ENCODE results near the gene HOXB9. TPM values are rescaled to one million over a fixed set of nuclear protein-coding genes. Genes with fewer than 3 reads are reported as not detected.

HOXB9 gene
- total and polyA plus RNA-seq, 3 donors from 2014 or later = 0.31 to 0.94 (median 0.76) TPM

DNA sequence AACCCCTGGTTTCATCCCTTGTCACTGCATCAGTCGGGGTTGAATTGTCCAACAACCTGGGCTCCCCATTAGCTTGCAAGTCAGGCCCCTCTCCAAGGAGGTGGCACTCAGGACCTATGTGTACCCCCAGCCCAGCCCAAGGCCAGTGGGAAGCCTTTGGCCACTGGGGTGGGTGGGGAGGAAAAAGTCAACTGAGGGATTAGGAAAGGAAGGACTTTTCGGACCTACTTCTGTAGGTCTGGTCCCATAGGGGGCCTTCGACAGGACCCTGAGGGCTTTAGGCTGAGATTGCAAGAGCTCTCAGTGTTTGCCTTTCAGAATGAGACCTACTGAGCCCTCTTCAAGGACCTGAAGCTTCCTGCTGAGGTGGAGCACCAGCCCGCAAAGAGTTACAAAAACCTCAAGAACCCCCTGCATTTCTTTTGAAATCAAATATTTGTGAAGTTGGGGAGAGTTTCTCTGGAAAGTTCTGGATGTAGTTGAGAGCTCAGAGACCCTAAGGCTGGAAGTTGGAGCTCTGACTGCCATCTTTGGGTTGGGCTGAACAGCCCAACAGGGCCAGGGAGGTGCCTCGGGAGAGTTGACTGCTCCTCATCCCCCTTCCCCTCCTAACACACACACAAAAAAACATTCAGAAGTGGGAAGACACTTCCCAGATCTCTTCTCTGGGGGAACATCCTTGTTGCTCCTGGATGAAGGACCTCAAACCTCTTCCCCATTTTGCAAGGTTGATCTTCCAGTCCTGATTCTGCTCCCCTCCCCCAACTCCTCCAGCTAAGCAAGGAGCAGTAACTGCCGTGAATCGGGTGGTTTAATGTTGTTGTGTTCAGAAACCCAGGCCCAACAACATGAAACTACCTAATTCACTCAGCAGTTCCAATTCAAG is 5.8 kb upstream of the HOXB9 start:
- 41 to 46% methylated on average over 7 of the region's 7 CpGs for WGBS, 2 donors
- H3K4me3 ChIP-seq = no peak overlapping the region
- H3K27me3 ChIP-seq = no peaks in the 10 kb centered on the region
- H3K36me3 ChIP-seq (ENCODE audit: low read depth, missing control alignments) = no peaks in the 10 kb centered on the region
- DNase-seq = no peak
- no peaks in the 10 kb centered on the region for H3K9me3 ChIP-seq
- no peak overlapping the region for H3K27ac ChIP-seq
- TF ChIP-seq, protein P1, sequence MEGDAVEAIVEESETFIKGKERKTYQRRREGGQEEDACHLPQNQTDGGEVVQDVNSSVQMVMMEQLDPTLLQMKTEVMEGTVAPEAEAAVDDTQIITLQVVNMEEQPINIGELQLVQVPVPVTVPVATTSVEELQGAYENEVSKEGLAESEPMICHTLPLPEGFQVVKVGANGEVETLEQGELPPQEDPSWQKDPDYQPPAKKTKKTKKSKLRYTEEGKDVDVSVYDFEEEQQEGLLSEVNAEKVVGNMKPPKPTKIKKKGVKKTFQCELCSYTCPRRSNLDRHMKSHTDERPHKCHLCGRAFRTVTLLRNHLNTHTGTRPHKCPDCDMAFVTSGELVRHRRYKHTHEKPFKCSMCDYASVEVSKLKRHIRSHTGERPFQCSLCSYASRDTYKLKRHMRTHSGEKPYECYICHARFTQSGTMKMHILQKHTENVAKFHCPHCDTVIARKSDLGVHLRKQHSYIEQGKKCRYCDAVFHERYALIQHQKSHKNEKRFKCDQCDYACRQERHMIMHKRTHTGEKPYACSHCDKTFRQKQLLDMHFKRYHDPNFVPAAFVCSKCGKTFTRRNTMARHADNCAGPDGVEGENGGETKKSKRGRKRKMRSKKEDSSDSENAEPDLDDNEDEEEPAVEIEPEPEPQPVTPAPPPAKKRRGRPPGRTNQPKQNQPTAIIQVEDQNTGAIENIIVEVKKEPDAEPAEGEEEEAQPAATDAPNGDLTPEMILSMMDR (IDR thresholded peaks at IDR 0.05) = no peak
- no peak for TF ChIP-seq POLR2A (IDR thresholded peaks at IDR 0.05)
- intact Hi-C loops (cut with DNase I; ENCODE audit: low total_unique reads) = no loop called here
- no peaks in the 10 kb centered on the region for H3K4me1 ChIP-seq

DNA sequence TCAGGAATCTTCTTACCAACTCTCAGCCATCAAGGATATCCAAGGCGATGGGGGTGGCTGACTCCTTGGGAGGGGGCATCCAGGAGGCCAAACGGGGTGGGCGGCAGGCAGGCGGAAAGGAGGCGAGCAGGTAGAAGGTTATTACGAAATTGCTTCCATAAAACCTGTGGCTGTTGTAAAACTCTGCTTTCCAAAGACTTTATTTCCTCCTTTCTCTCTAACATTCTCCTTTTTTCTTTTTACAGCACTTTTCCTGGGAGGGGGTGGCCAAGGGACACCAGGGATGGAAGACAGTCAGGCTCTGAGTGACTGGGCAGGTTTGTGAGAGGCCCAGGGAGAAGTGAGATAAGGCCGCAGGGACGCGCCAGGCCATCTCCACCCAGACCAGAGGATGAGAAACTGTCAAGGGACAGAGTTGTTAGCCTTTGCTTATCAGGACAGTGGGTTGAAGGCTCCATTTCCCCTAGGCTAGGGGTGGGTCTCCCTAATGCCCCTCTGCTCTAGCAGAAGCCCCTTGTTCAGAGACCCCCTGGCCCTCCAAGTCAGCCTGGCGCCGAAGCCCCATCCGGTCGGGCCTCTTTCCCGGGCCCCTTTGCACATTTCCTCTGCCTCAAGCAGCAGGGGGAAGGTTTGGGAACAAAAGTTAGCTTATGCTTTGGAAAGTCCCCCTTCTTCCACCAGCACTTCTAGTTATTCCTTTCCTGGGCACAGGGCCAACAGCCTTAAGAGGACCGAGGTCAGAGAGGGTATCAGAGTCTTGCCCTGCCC is 5.0 kb upstream of the HOXB9 start:
- DNase-seq = no peak
- intact Hi-C loops (cut with DNase I; ENCODE audit: low total_unique reads) = no loop called here
- TF ChIP-seq POLR2A (IDR thresholded peaks at IDR 0.05) = no peak
- TF ChIP-seq, protein P1 (IDR thresholded peaks at IDR 0.05) = no peak
- Histone ChIP-seq H3K4me3 (no peak overlapping the region), H3K27me3 (no peaks in the 10 kb centered on the region), H3K36me3 (ENCODE audit: low read depth, missing control alignments) (no peaks in the 10 kb centered on the region), H3K4me1 (peaks cover 5% of the 10 kb centered on the region), H3K9me3 (no peaks in the 10 kb centered on the region), H3K27ac (no peak overlapping the region)
- WGBS, 2 donors = 46 to 47% methylated on average over 15 of the region's 15 CpGs

DNA sequence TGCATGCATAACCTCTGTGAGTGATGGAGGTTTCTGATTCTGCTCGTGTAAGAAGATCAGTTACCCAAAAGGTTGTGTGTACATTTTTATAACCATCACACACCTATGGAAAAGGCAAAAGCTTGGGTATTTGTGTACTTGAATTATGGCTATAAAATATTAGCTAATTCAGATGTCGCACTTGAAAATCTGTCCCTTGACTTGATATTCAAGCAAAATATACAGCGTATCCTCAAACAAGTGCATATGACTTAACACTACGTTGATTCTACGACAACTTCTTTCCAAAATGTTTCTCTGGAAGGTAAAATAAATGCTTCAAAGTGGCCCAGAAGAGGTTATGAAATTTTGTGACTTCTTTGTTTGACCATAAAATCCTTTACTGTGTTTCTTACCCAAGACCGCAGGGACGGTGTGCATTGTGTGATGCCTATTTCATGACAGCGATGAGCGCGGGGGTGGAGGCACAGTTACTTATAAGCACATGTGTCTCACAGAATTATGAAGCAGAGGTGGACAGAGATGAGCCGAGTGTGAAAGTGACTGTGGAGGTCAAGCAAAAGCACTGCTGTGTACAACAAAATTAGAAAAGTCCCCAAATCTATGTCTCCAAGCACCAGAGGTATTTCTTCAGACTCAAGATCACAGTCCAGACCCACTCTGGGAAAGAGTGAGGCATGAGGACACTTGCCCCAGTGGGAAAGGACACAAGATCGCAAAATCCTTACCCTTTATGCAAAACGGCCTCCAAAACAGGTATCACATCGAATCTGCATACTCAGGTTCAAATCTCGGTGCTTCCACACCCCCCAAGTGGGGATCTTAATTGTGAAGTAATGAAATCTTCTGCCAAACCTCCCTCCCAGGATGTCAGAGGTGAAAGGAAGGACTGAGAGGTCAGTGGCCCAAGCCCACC is 4.1 kb upstream of the HOXB9 start:
- no peak for DNase-seq
- Histone ChIP-seq H3K4me1 (peaks cover 7% of the 10 kb centered on the region), H3K4me3 (no peak overlapping the region), H3K27me3 (no peaks in the 10 kb centered on the region), H3K9me3 (no peaks in the 10 kb centered on the region), H3K36me3 (ENCODE audit: low read depth, missing control alignments) (no peaks in the 10 kb centered on the region), H3K27ac (no peak overlapping the region)
- no peak for TF ChIP-seq POLR2A (IDR thresholded peaks at IDR 0.05)
- TF ChIP-seq, protein P1 (IDR thresholded peaks at IDR 0.05) = no peak
- 37 to 48% methylated on average over 15 of the region's 15 CpGs for whole genome bisulfite sequencing, 2 donors
- intact Hi-C loops (cut with DNase I; ENCODE audit: low total_unique reads) = no loop called here

DNA sequence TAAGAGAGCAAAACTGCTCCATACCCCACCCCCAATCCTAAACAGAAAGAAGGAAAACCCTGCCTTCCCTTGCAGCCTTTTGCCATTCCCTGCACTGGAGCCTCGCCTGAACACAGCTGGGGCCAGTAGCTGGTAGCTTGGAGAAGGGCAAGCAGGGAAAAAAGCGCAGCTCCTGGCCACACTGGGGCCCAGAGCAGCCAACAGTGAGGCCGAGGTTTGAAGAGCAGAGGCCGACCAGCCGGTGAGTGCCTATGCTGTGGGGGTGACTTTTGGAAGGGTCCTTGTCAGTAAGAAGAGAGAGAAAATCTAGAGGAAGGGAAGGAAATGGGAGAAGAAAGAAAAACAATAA is 3.2 kb upstream of the HOXB9 start:
- no peak for DNase-seq
- 44 to 60% methylated on average over 5 of the region's 5 CpGs for WGBS, 2 donors
- H3K27ac ChIP-seq = no peak overlapping the region
- H3K9me3 ChIP-seq = no peaks in the 10 kb centered on the region
- H3K36me3 ChIP-seq (ENCODE audit: low read depth, missing control alignments) = no peaks in the 10 kb centered on the region
- peaks cover 7% of the 10 kb centered on the region for H3K4me1 ChIP-seq
- intact Hi-C loops (cut with DNase I; ENCODE audit: low total_unique reads) = no loop called here
- H3K4me3 ChIP-seq = no peak overlapping the region
- TF ChIP-seq POLR2A (IDR thresholded peaks at IDR 0.05) = no peak
- H3K27me3 ChIP-seq = no peaks in the 10 kb centered on the region

All from testis (tissue), 3 donors.